CD4-positive, alpha-beta T cell treated with Interleukin-1 beta for 1 hour (primary cell): ENCODE data around the gene SRSF8.
"Not testable (repeated sequence)": the region's sequence is repeated elsewhere in the genome, so short reads cannot be mapped to it uniquely, and the experiment has no call there.

Source experiments
- DNase-seq, 2 donors: peaks; one replicate each; pipeline ENCODE4 v3.0.0-alpha.2; 2020 to 2022

SRSF8 gene

DNA sequence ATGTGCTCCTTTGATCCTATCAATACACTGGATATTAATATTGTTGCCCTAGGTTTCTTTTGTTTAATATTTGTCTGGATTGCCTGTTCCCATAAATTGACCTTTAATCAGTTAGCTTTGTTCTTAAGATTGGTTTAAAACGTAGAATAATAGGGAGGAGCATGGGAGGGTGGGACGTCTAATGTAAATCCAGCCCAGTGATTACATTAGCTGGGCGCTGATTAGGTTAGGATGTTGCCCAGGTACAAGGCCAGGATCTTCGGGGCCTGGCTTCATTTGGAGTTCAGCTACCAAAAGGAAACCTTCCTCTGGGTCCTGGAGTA lies at the start of gene SRSF8:
TSS of gene SRSF8 (plus strand) at position 204 of the 323 bp plus-strand sequence. CDS start 308 bp downstream, outside the sequence.
- no peak for DNase-seq

- DNase-seq = not testable (repeated sequence)
Observed at GRCh38 chr11:95021468-95021867, 45.3 kb upstream of the SRSF8 start.

GRCh38 chr11:95024958-95025357 lies 41.8 kb upstream of the SRSF8 start, which contains the start of gene KDM4E:
KDM4E (plus strand) TSS chr11:95025258; CDS start chr11:95025558, 300 bp downstream.
- DNase-seq = no peak

- not testable (repeated sequence) for DNase-seq
Observed at GRCh38 chr11:95025594-95025993, 41.1 kb upstream of the SRSF8 start.

- DNase-seq = no peak
Observed at GRCh38 chr11:95028357-95028756, 38.4 kb upstream of the SRSF8 start.

DNA sequence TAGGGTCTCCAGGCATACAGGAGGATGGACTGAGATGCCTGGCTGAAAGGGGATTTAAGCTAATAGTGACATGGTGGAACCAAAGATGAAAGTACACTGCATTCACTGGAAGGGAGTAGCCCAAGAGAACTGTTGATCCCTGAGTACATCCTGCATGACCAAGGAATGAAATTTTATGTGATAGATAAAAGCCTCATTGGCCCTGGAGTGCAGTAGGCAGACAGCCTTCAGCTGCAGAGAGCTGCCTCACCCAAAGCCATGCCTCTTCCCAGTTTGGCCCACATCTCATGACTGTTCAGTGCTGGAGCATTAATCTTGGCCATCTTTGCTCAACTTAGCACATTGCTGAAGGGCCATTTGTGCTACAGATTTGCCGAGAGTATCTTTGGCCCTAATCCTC lies 33.7 kb upstream of the SRSF8 start:
- DNase-seq = no peak

- DNase-seq = no peak
Observed at GRCh38 chr11:95035316-95035715, 31.4 kb upstream of the SRSF8 start.

DNA sequence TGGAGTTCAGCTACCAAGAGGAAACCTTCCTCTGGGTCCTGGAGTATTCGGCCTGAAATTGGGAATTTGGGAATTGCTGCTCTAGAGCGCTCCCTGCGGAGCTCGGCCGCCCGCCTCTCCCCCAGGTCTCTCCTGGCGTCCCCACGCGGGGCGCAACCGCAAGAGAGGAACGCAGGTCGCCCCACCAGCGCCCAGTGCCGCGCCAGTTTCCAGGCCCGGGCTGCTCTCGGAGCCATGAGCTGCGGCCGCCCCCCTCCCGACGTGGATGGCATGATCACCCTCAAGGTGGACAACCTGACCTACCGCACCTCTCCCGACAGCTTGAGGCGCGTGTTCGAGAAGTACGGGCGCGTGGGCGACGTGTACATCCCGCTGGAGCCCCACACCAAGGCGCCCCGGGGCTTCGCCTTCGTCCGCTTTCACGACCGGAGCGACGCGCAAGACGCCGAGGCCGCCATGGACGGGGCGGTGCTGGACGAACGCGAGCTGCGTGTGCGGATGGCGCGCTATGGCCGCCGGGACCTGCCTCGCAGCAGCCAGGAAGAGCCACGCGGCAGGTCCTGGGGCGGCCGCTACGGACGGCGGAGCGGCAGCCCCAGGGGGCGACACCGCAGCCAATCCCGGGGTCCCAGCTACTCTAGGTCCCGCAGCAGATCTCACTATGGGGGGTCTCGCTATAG lies 29.2 kb upstream of the SRSF8 start:
- peak in 1 of 2 donors; percentile 22 for DNase-seq

DNA sequence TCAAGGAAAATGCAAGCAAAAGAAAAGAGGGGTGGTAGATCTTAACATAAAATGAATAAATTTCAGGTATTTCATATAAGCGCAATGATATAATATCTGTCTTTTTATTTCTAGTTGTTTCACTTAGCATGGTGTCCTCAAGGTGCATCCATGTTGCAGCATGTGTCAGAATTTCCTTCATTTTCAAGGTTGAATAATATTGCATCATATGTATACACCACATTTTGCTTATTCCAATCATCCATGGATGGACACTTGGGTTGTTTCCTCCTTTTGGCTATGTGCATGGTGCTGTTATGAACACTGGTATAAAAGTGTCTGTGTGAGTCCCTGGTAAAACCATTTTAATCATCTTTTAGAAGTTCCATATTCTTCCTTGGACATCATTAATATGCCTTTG lies 24.5 kb upstream of the SRSF8 start:
- DNase-seq = no peak

- no peak for DNase-seq
Observed at GRCh38 chr11:95042906-95043305, 23.8 kb upstream of the SRSF8 start.

DNA sequence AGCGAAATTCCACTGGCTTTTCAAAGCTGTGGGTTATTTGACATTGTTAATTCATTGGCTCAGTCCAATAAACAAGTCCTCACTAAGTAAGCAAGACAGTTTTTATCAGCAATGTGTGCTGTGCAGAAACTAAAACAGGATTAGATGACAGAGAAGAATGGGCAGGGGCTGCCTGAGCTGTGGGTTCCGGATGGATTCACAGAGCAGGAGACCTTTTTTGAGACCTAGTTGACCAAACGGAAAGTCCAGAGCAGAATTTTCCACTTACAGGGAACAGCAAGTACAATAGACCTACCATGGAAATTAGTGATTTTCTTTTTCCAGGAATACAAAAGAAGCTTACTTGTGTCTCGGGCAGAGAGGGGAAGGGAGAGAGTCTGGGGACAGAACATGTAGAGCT lies 22.7 kb upstream of the SRSF8 start:
- DNase-seq = no peak

- DNase-seq = no peak
Observed at GRCh38 chr11:95045812-95046211, 20.9 kb upstream of the SRSF8 start.

DNA sequence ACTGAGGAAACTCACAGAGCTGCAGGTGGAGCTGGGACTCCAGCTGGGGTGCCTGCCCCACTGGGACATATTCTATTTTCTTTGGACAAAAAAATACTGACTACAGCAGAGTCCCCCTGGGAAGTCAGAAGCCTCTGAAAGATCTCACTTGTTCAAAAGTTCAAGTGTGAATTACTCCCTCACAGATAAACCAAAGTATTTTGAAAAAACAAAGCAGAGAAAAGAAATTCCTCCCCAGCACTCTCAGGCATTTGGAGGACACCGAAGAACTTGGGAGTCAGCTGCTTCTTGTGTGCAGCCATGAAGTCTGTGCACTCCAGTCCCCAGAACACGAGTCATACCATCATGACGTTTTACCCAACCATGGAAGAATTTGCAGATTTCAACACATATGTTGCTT lies 17.6 kb upstream of the SRSF8 start, which contains the start of gene KDM4F:
TSS of gene KDM4F (plus strand) at position 301 of the 400 bp plus-strand sequence.
- not testable (repeated sequence) for DNase-seq

- no peak for DNase-seq
Observed at GRCh38 chr11:95050595-95051202, 16.0 kb upstream of the SRSF8 start.

DNA sequence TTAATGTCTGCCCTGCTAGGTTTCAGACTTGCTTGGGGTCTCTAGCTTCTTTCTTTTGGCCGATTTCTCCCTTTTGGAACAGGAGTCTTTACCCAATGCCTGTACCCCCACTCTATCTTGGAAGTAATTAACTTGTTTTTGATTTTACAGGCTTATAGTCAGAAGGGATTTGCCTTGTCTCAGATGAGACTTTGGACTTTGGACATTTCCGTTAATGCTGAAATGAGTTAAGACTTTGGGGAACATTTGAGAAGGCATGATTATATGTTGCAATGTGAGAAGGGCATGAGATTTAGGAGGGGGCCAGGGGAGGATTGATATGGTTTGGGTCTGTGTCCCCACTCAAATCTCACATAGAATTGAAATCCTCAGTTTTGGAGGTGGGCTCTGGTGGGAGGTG lies 12.4 kb upstream of the SRSF8 start:
- DNase-seq = no peak

DNA sequence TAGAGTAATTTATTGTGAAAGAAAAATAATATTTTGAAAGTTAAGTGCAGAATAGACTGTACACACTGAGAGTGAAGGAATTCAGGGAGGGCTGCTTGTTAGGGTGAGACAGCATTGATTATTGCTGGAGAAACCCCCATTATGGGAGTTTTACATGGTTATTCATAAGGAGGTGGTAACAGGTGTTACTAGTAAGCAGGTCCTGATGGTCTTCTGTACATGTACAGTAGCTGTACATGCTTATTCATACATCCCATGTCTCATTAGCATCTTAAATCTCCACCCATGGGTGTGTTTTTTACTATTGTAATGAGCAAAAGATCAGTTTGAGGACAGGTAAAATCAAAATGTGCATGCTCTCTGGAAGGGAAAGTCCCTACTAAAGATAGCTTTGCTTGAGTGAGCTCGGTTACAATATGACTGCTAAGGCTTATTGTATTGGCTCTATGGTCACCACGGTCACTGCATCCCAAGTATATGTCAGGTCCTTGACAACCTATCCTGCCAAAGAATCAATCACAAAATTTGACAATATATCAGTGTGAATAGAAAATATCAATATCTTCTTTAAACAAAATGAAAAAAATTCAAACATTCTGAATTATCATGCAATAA lies 11.3 kb upstream of the SRSF8 start:
- DNase-seq = no peak

DNA sequence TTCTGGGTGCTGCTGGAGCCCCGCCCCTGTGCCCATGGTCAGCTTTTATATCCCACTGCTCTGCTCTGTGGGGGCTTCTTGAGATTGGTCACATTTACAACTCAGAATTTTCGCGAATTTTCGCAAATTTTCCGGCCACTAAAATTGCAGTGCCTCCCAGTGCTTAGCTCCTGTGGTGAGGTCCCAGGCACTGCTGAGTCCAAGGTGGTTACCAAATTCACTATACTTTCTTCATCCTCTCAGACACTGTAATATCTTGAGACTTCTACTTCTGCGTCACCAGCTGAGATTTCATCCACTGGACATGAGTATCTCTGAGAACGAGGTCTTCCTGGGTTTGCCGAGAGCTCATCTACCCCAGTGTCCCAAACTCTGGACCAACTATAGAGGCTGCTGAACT lies 8.8 kb upstream of the SRSF8 start:
- DNase-seq = no peak

DNA sequence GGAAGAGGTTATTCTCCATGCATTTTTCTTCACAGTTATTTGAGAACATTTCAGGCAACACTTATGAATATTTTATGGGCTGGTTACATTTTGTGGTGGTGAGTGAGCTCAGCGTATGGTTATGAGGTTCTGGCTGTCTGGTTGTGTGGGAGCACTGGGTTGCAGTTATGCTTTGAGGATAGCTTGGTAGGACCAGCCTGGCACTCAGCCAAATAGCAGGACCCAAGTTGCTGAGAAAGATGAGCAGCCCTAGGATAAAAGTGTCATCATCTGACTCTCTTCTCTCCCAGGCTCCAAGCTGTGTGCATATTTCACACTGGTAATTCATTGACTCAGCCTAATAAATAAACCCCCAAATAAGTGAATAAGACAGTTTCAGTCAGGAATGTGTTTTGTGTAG lies 8.1 kb upstream of the SRSF8 start:
- DNase-seq = no peak

- no peak for DNase-seq
Observed at GRCh38 chr11:95059046-95059445, 7.7 kb upstream of the SRSF8 start.

DNA sequence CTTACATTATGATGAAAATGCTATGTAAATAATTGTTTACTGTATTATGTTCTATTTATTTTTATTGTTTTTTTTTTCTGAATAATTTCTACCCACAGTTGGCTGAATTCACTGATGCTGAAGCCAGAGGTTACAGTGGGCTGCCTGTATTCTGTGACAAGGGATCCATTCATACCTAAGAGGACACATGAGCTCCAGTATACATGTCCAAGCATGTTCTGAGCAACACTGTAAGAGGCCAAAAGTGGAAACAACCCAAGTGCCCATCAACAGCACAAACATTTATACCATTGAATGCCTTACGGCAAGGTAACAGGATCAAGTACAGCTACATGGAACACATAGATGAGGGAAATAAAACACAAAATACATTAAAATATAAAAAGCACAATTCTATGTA lies 1.4 kb upstream of the SRSF8 start:
- no peak for DNase-seq

- DNase-seq = peak; percentile 72 to 77
Observed at GRCh38 chr11:95067039-95067840, 521 bp downstream of the SRSF8 start.

- DNase-seq = no peak
Observed at GRCh38 chr11:95067841-95068219, 1.1 kb downstream of the SRSF8 start.

GRCh38 chr11:95068549-95068948 lies 1.8 kb downstream of the SRSF8 start:
- DNase-seq = peak; percentile 81 to 87

DNA sequence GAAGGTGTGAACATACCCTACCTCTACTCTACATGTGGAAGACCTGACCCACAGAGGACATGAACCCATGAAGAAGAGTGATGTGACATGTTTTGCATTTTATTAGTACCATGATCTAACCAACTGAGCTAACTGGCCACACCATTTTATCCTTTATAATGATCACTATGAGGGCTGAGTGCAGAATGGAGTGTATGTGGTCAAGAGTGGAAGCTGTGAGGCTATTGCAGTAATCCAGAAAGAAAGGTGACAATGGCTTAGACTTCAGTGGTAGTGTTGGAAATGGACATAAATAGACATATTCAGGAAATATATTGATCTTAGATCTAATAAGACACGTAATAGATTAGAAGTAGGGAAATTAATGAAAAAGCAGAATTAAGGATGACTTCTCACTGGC lies 3.8 kb downstream of the SRSF8 start:
- no peak for DNase-seq
